ENCODE measurements around the gene FAT1.

FAT1 gene

DNA sequence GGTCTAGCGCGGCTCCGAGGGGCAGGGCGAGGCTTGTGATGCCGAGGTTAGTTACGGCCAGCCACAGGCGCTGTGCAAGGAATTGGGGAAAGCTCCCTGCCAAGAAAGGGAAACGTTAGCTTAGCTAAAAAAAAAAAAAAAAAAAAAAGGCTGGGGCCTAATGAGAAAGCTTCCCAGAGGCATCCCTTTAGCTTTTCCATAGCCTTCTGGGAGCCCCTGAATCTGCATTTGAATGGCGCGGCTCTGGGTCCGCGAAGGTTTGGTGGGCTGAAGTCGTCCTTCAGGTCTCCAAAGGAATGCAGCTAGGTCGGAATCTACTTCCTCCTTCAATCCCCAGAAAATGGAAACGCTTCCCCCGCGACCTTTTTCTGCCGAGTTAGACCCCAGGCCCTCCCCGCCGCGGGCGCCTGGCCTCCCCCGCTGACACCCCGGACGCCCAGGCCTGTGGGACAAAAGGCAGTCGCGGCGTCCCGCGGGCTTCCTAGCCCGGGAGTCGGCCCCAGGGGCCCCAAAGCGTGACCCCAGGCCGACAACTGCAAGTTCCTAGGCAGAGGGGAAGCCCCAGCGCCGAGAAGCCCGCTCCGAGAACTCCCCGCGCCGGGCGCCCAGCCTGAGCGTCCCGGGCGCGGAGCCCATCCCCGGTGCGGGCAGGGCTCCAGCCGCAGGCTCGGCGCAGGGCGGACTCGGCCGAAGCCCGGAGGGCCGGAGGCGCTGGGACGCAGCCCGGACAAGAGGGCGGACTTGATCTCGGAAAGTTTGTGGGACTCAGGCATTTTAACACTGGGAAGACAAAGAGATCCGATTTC is 605 bp upstream of the FAT1 start:
- DNase-seq (ENCODE audit: low read depth, low spot score): peak; percentile 82

DNA sequence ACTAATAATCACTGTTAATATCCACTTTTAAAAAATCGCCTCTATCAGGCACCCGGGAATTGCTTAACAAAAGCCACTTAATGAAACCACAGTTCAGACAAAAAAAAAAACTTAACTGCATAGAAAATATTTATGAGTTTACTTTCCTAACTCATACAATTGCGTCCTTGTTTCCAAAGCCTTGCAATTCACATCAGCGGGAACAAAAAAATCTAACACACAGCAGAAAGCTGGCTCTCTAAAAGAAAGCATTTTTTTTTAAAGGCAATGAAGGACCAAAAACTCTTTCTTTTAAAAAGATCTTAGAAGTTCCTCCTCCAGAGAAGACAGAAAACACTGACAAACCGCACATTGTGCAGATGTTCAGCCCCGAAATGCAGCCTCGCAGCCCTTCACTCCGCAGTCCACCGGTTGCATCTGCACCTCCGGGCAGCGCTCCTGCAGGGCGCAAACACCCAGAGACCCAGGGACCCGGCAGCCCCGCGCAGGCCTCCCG is 812 bp downstream of the FAT1 start:
- DNase-seq (ENCODE audit: low read depth, low spot score): no peak

DNA sequence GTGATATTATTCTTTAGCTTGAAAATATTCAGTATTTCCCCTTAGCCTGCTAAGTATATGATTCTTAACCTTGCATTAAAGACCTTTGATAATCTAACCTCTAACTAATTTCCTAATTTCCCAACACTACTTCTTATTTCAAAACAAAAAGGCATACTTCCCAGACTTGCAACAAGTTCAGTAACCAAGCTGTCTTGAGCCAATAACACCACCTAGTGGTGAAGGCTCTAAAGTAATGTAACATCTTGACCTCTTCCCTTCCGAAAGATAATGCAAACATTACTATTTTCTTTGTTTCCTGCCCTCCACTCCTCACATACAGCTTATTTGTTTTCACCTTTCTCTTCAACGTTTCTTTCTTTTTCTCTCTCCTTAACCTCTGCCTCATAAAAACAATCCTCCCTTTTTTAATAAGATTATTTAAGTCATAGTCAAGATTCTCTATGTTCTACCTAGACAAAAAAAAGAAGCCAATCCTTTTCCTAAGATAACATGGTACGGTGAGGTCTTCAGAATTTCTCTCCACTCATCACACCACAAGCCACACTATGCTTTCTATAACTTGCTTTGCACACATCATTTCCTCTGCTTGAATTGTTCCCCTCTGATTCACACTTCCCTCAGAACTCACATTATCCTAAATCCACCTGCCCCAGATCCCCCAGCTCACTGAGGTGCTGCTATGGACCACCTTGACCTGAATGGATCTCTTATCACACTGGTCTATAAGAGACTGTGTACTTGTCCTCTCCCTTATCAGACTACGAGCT is 3.5 kb downstream of the FAT1 start:
- DNase-seq (ENCODE audit: low read depth, low spot score): peak; percentile 61

DNA sequence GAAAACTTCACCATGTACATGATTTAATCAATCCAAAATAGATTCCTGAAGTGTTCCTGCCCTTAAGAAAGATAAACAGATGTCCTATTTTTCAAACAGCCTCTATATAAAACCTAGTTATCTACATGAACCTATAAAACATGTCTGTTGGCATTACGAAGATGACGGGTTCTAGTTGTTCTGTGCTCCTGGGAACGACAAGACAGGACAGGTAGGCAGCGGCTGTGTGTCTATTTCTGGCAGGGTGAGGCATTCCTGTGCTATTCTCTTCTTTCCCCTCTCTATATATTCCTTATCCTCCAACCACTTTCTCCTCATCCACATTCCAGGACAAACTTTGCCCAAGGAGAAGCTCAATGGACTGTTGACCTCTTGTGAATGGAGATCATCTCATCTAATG is 6.1 kb downstream of the FAT1 start:
- no peak for DNase-seq (ENCODE audit: low read depth, low spot score)

DNA sequence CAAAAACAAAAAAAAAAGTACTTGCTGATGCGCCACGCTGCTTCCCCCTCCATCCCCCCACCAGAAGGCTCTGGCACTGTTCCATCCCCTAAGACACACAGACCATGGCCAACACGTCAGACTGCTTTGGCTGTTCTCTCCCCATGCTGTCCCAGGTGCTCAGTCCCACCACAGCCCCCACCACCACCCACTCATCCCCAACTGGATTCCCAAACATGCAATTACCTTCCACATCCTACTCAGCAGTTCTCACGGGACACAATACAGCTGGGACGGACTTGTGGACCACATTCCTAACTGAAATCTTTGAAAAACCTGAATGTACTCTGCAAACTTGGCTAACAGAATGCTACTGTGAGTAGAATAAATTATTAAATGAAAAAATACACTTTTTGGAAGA is 8.6 kb downstream of the FAT1 start:
- peak; percentile 56 for DNase-seq (ENCODE audit: low read depth, low spot score)

DNA sequence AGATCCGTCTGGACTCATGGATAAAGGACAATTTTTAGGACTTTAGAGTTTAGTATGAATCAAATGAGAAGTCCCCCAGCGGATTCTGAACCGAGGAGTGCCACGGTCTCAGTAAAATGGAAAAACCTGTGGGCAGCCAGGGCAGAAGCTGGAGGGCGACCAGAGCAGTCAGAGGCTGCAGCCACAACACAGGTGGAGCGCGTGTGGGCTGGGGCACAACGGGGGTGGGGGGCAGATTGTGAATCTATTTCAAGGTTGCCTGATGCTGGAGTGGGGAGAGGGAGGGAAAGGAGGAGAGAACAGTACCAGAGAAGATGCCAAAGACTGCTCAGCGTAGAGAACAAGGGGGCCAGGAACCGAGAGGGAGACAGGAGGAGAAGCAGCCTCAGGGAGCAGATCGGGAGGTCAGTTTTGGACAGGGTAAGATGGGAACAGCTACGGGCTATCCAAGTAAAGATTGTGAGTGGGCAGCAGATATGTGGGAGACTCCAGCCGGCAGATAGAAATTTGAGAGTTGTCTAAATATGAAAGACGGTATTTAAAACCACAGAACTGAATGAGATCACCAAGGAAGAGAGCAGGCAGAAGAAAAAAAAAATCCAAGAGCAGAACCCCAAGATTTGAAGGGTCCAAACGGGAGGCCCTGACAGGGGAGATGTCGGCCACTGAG is 9.5 kb downstream of the FAT1 start:
- DNase-seq (ENCODE audit: low read depth, low spot score): no peak

DNA sequence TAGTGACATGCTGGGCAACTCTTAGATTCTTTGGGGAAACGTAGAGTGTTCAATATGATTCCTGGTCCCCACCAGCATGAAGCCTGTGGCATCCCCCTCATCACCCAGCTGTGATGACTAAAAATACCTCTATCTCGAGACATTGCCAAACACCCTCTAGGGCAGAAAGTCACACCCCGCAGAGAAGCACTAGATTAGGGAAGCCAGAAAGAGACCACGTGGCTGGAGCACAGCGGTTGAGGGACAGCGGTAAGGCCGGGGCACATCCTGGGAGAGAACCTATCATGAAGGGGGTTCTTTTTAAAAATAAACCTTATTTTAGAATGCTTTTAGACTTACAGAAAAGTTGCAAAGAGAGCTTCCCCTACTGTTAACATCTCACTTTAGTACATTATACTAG is 11.0 kb downstream of the FAT1 start:
- DNase-seq (ENCODE audit: low read depth, low spot score): no peak

DNA sequence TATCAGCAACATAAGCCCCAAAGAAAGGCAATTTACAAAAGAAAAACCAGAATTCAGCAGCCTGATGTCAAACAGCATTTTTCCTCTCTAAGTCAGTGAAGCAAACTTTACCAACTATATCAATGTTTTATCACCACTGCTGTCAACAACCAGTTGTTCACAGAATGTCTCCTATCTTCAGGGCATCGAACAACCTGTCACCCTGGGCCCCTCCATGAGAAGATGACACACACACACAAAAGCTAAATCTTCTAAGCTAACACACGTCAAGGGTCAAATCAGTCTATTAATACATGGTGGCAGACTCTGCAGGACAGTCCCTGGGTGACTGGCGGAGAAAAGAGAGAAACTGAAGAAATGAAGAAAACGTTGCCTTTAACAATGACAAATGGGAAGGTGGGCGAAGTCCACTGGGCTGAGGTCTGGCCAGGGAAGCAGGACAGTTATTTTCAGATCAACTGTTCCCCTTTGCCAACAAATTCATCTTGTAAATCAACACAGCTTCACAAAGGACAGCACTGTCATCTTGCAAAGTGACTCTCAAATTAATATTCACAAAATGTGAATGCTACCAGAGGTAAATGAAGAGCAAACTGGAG is 13.0 kb downstream of the FAT1 start:
- DNase-seq (ENCODE audit: low read depth, low spot score): no peak

DNA sequence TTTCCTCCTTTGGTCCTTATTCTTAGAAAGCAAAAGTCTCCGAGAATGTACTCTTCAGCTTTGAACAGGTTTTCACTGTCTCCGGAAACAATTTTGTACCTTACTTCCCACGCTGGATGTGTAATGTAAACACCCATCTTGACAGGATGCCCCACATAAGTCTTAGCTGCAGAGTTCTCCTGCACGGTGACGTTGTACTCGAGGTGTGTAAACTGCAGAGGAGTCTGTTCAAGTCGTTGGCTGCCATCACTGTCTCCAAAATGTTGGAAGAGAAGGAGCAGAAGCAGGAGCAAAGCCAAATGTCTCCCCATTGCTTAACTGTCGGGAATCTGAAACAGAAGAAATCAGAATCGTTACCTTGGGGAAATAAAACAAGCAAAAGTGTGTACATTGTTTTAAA is 14.1 kb downstream of the FAT1 start:
- no peak for DNase-seq (ENCODE audit: low read depth, low spot score)

DNA sequence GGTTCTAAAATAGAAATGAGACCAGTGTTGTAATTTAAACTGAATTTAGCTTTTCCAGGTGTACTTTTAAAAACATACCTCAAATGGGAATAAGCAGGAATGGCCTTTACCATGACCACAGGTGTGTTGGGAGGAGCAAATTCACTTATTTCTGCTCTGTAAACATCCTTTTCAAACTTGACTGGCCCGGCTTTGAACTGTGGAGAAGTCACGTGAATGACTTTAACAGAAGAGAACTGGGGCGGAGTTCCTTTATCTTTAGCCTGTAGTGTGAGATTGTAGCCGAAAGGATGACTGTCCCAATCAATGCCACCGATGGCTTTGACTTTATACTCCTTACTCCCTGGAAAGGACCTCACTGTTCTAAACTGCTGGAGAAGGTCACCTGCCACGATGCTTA is 15.1 kb downstream of the FAT1 start:
- DNase-seq (ENCODE audit: low read depth, low spot score): no peak

DNA sequence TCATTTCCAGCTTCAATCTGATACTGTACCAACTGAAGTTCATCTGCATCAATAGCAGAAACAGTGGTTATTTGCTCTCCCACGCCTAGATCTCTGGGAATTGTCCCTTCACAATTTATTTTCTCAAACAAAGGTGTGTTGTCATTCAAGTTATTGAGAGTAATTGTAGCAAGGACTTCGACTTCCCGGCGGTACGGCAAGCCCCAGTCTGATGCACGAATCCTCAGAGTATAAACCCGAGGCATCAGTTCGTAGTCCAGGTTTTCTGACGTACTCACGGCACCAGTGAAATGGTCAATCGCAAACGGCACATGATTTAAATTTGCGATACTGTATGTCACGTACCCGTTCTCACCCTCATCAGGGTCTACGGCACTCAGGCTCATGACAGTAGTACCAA is 15.7 kb downstream of the FAT1 start:
- DNase-seq (ENCODE audit: low read depth, low spot score): no peak

DNA sequence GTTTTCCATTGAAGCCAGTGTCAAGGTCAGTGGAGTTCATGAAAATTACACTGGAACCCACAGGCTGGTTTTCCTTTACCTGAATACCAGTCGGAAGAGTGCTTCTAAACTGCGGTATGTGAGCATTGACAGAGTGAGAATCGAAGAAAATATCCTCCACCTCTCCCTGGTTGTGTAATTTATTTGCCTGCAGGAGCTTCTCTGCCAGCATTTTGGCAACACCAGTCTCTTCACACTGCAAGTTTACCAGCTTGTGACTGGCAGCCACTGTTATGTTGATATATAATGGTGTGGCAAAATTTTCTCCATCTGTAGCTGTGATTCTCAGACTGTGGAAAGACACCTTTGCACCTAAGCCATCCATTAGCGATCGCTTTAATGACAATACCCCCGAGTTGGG is 16.1 kb downstream of the FAT1 start:
- DNase-seq (ENCODE audit: low read depth, low spot score): no peak

DNA sequence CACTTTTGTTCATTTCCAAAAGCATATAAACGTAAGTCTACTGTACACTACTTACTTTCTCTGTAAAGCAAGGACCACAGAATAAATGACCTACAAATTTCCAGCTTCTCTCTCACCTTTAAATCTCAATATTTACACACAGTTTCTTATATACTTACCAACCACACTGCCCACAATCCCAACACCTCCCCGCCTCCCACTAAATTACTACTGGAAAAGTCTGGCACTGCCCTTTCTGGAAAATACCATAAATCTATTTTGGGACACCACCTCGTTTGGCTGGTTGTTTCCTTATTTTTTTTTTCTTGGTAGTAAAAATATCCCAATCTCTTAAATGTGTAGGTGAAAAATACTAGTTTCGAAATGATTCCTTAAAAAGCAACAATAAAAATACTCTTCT is 19.6 kb downstream of the FAT1 start:
- no peak for DNase-seq (ENCODE audit: low read depth, low spot score)

DNA sequence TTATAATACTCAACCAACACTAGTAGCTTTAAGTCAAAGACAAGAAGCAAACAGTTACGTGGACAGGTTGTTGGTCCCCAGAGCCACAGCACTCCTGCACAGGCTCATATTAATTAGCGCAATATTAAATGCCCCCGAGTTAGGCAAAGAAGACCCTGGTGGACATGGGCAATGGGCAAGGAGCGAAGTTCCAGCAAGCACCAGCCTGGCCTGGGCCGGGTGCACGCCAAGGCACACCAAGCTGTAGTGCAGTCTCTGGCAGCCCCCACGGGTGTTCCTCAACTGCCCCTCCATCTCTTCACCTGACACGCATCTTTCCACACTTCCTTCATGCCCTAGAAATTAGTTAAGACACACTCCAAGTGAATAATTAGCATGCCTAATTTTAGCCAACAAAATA is 20.1 kb downstream of the FAT1 start:
- no peak for DNase-seq (ENCODE audit: low read depth, low spot score)

DNA sequence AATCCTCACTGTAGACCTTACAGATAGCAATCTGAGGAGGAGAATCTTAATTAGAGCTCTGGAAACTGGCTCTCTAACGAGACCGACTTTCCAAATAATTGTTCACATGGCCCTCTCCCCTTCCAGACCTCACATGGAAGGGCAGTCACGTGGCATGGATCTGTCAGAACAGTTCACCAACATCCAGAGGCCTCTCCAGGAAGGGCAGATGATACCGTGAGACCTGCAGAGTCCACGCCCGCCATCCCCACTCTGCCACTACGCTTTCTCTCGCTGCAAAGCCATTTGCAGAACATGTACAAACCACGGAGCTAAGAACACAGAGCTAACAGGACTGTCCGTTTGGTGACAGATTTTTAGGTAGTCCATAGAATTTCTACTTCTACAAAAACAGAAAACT is 20.7 kb downstream of the FAT1 start:
- DNase-seq (ENCODE audit: low read depth, low spot score): no peak

DNA sequence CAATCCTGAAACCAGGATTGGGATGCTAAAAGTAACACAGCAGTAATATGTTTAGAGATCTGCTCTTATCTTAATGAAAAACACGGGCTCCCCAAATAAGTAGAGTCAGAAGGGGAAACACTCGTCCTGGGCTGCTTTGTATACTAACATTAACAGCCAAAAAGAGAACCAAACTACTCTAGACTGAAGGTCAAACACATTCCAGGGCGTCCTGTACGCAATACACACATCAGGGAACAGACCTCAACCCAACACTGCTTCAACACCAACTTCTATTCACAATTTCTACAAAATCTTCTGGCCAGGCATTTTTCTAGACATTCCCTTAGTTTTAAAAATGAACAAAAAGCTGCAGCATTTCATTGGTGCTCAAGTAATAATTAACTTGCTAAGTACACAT is 21.4 kb downstream of the FAT1 start:
- no peak for DNase-seq (ENCODE audit: low read depth, low spot score)

DNA sequence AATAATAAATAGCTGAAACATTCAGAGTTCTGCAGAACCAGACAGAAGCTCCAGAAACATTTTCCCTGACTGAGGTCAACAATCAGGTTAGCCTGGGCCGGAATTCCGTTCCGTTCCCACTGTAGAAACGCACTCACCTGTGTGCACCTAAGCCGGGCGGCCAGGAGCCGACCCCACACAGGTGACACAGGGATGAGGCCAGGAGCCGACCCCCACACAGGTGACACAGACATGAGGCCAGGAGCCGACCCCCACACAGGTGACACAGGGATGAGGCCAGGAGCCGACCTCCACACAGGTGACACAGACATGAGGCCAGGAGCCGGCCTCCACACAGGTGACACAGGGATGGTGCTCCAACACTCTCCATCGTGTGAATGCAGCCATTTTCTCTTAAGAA is 21.9 kb downstream of the FAT1 start:
- no peak for DNase-seq (ENCODE audit: low read depth, low spot score)

DNA sequence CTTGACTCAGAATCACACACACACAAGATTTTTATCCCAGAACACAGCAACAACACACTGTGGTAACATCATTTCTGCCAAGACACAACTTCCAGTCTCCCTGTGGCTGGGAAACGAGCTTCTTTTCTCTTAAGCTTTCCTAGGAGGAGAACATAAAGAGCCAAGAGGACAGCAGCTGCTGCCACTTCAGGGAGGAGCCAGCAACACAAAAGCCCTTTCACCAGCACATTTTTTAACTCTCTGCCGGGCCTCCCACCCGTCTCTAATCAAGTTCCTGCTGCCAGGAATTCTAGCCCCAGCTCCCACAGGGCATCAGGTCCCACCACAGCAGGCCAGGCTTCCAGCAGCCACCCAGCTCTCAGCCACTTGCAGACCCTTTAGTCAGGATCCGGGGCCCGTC is 22.4 kb downstream of the FAT1 start:
- DNase-seq (ENCODE audit: low read depth, low spot score): peak; percentile 86

DNA sequence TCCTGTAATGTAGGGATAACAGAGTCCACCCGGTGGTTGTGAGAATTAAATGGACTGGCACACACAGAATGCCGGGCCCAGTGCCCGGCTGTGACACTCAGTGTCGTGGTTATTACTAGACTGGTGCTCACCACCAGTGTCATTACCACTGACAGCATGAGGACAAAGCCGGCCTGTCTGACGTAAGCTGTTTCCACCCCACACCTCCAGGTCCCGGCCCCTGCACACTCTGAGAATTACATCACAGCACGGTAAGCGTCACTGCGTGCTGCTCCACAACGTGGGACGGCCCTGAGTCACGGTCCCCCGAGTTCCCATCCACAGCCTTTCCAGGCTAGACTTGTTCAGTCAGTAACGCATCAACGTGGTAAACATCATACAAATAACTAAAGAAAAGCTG is 22.9 kb downstream of the FAT1 start:
- peak; percentile 80 for DNase-seq (ENCODE audit: low read depth, low spot score)

DNA sequence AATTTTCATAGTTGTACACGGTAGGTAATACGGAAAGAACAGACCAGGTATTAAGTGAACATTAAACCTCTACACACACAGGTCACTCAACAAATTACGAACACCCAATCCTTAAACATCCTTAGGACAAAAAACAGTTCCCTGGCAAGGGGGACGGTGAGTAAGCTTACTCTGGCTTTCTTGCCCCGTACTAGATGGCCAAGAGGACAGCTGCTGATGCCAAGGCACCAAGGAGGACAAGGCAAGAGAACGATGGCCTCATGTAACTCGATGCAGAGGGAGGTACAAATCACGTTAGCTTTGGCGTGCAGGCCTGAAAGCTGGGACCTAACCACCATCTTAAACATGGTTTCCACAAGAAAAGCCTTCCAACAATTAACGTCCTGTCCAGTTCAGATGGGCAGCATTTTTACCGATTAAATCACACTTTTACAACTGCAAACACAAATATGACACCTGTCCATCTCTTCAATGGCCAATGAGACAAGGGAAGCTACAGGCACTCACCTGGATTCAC is 23.7 kb downstream of the FAT1 start:
- no peak for DNase-seq (ENCODE audit: low read depth, low spot score)

DNA sequence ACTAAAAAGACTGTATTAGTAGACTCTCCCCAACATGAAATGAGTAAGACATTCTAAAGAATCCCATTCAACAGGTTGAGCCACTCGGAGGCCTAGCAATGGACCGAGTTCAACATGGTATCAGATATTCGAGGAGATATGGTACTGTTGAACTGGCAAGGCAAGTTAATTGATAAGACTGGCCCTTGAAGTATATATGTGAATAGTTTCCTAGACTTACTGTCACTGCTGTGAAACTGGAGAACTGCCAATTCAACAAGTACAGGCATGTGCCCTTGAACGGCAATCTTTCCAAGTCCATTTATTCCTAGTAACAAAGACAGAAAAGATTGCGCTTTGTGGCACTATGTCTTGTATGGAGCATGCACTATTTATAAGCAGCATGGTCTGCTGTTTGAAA is 24.4 kb downstream of the FAT1 start:
- peak; percentile 54 for DNase-seq (ENCODE audit: low read depth, low spot score)

DNA sequence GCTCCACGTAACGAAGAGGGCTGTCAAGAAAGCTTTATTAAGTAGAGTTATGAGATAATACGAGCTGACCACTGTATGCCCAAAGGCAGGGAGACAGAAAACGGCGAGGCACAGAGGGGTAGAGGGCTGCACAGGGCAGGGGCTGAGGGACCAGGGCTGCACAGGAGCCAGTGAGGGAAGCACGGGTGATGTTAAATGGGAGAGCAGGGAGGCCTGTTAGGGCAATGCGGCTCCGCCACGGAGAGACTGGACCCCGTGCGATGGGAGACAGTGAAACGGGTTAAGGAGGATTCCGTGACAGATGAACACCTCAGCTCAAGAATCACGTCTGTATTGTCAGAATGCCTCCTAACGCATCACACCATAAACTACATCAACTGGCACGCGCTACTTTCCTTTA is 25.1 kb downstream of the FAT1 start:
- no peak for DNase-seq (ENCODE audit: low read depth, low spot score)
